ENCODE data around the gene SLC14A1.

SLC14A1 gene

GRCh38 chr18:45738660-45739059 lies 14.7 kb downstream of the SLC14A1 start:
- Histone ChIP-seq H3F3A (ENCODE audit: control insufficient read depth, insufficient read depth) (no peaks in the 10 kb centered on the region), H4K20me1 (ENCODE audit: control insufficient read depth, insufficient read depth, low read depth, low read length) (no peaks in the 10 kb centered on the region), H3K9me2 (replicated peaks; ENCODE audit: control insufficient read depth, low read length) (no peaks in the 10 kb centered on the region), H3K9me3 (ENCODE audit: control insufficient read depth, insufficient read depth, low read length) (no peaks in the 10 kb centered on the region), H3K27ac (ENCODE audit: low read depth, low read length) (no peak overlapping the region), H3K4me1 (ENCODE audit: control insufficient read depth, low read length) (no peaks in the 10 kb centered on the region), H3K27me3 (ENCODE audit: control insufficient read depth, low read length) (peaks cover 3% of the 10 kb centered on the region; the same call in 1 of the 2 replicates), H3K4me3 (ENCODE audit: low read length) (no peak overlapping the region), H3K36me3 (ENCODE audit: control insufficient read depth, low read length) (no peaks in the 10 kb centered on the region), H3K79me2 (ENCODE audit: control insufficient read depth, low read length) (no peaks in the 10 kb centered on the region), H3K4me2 (ENCODE audit: low read length) (no peak overlapping the region)
- no peak for TF ChIP-seq CTCF (IDR thresholded peaks at IDR 0.05; ENCODE audit: low read depth, low read length, poor library complexity, severe bottlenecking)
- TF ChIP-seq EZH2phosphoT487 (IDR thresholded peaks at IDR 0.05; ENCODE audit: borderline replicate concordance, low read length), result no peak

GRCh38 chr18:45739268-45739667 lies 15.3 kb downstream of the SLC14A1 start:
- peaks cover 3% of the 10 kb centered on the region; the same call in 1 of the 2 replicates for H3K27me3 ChIP-seq (ENCODE audit: control insufficient read depth, low read length)
- H3K79me2 ChIP-seq (ENCODE audit: control insufficient read depth, low read length), result no peaks in the 10 kb centered on the region
- TF ChIP-seq EZH2phosphoT487 (IDR thresholded peaks at IDR 0.05; ENCODE audit: borderline replicate concordance, low read length) (no peak), CTCF (IDR thresholded peaks at IDR 0.05; ENCODE audit: low read depth, low read length, poor library complexity, severe bottlenecking) (no peak)
- H3K9me3 ChIP-seq (ENCODE audit: control insufficient read depth, insufficient read depth, low read length), result no peaks in the 10 kb centered on the region
- no peak overlapping the region for H3K4me3 ChIP-seq (ENCODE audit: low read length)
- H3F3A ChIP-seq (ENCODE audit: control insufficient read depth, insufficient read depth), result no peaks in the 10 kb centered on the region
- H3K4me2 ChIP-seq (ENCODE audit: low read length), result no peak overlapping the region
- H3K27ac ChIP-seq (ENCODE audit: low read depth, low read length), result no peak overlapping the region
- H3K9me2 ChIP-seq (replicated peaks; ENCODE audit: control insufficient read depth, low read length), result no peaks in the 10 kb centered on the region
- H3K36me3 ChIP-seq (ENCODE audit: control insufficient read depth, low read length), result no peaks in the 10 kb centered on the region
- no peaks in the 10 kb centered on the region for H4K20me1 ChIP-seq (ENCODE audit: control insufficient read depth, insufficient read depth, low read depth, low read length)
- H3K4me1 ChIP-seq (ENCODE audit: control insufficient read depth, low read length), result no peaks in the 10 kb centered on the region

GRCh38 chr18:45739848-45740247 lies 15.9 kb downstream of the SLC14A1 start:
- no peak for TF ChIP-seq CTCF (IDR thresholded peaks at IDR 0.05; ENCODE audit: low read depth, low read length, poor library complexity, severe bottlenecking)
- TF ChIP-seq EZH2phosphoT487 (IDR thresholded peaks at IDR 0.05; ENCODE audit: borderline replicate concordance, low read length), result no peak
- H3K36me3 ChIP-seq (ENCODE audit: control insufficient read depth, low read length), result no peaks in the 10 kb centered on the region
- H3F3A ChIP-seq (ENCODE audit: control insufficient read depth, insufficient read depth), result no peaks in the 10 kb centered on the region
- no peaks in the 10 kb centered on the region for H3K9me2 ChIP-seq (replicated peaks; ENCODE audit: control insufficient read depth, low read length)
- no peak overlapping the region for H3K4me2 ChIP-seq (ENCODE audit: low read length)
- H3K9me3 ChIP-seq (ENCODE audit: control insufficient read depth, insufficient read depth, low read length), result no peaks in the 10 kb centered on the region
- no peak overlapping the region for H3K27ac ChIP-seq (ENCODE audit: low read depth, low read length)
- no peaks in the 10 kb centered on the region for H4K20me1 ChIP-seq (ENCODE audit: control insufficient read depth, insufficient read depth, low read depth, low read length)
- H3K4me3 ChIP-seq (ENCODE audit: low read length), result no peak overlapping the region
- no peaks in the 10 kb centered on the region for H3K4me1 ChIP-seq (ENCODE audit: control insufficient read depth, low read length)
- peaks cover 3% of the 10 kb centered on the region; the same call in 1 of the 2 replicates for H3K27me3 ChIP-seq (ENCODE audit: control insufficient read depth, low read length)
- H3K79me2 ChIP-seq (ENCODE audit: control insufficient read depth, low read length), result no peaks in the 10 kb centered on the region
